IPS-18a (cell line): Measurements from ENCODE around the gene TDRD6.

Experiments used
- H3K27ac ChIP-seq: one replicate; pipeline ENCODE4 v1.5.1; 2013; ENCODE audit warnings: low read length
- H3K27me3 ChIP-seq: one replicate; pipeline ENCODE4 v1.6.1; 2013; ENCODE audit warnings: mild to moderate bottlenecking, low read length; ENCODE audit not compliant: control insufficient read depth, insufficient read depth
- H3K36me3 ChIP-seq: one replicate; pipeline ENCODE4 v1.6.1; 2013; ENCODE audit warnings: low read depth, low read length; ENCODE audit not compliant: control insufficient read depth
- H3K4me1 ChIP-seq: one replicate; pipeline ENCODE4 v1.6.1; 2013; ENCODE audit warnings: low read depth, low read length; ENCODE audit not compliant: control insufficient read depth
- H3K4me3 ChIP-seq: one replicate; pipeline ENCODE4 v1.5.1; 2013; ENCODE audit warnings: low read length
- H3K9ac ChIP-seq: one replicate; pipeline ENCODE4 v1.6.1; 2013; ENCODE audit warnings: mild to moderate bottlenecking, low read length, moderate library complexity
- H3K9me3 ChIP-seq: one replicate; pipeline ENCODE4 v1.6.1; 2013; ENCODE audit warnings: low read depth, low read length; ENCODE audit not compliant: control insufficient read depth

The TDRD6 gene

DNA sequence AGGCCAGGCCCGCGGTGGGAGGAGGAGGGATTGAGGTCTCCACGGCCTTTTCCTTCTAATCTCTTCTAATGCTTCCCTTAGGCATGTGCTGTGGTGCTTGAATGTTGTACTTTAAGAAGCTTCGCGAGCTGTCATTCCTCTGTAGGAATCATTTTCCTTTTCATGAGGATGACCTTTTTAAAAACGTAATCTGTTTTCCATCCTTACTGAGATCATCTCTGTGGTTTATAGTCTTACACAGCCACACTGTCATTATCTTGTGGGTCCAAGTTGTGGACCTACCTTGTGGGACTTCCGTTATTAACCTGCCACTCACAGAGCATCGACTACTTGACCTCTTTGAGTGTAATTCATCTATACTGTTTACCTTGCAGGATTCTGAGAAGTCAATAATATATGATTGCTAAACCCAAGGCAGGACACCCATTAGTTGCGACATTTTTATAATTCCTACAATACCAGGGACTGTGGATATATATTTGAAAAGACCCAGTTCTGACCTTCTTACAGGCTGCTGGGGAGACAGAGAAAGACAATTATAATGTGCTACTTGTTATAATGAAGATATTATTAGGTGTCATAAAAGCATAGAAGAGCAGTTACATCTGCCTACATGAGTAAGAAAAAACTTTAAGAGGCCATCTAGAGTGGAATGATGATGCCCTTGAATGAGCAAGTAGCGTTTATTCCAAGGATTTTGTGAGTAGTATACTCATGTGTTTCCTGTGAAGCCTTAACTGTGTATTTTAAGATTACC is 34.1 kb upstream of the TDRD6 start:
- peak overlapping the region; percentile 95 for H3K4me3 ChIP-seq
- peaks cover 20% of the 10 kb centered on the region for H3K27me3 ChIP-seq
- no peaks in the 10 kb centered on the region for H3K36me3 ChIP-seq
- H3K9ac ChIP-seq = no peak overlapping the region
- H3K9me3 ChIP-seq = no peaks in the 10 kb centered on the region
- H3K4me1 ChIP-seq = peaks cover 9% of the 10 kb centered on the region
- no peak overlapping the region for H3K27ac ChIP-seq

DNA sequence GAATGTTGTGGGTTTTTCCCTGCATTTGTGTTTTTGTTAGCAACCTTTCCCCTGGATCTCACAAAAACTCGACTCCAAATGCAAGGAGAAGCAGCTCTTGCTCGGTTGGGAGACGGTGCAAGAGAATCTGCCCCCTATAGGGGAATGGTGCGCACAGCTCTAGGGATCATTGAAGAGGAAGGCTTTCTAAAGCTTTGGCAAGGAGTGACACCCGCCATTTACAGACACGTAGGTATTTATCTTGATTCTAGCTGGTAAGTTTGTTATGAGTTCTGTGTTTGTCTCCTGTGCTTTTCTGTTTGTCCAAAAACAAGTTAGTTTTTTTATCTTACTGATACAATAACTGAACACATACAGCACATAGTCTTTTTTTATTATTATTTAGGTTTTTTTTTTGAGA is 31.9 kb upstream of the TDRD6 start:
- Histone ChIP-seq H3K4me3 (no peak overlapping the region), H3K4me1 (peaks cover 9% of the 10 kb centered on the region), H3K27me3 (peaks cover 20% of the 10 kb centered on the region), H3K36me3 (no peaks in the 10 kb centered on the region), H3K27ac (no peak overlapping the region), H3K9me3 (no peaks in the 10 kb centered on the region), H3K9ac (no peak overlapping the region)

DNA sequence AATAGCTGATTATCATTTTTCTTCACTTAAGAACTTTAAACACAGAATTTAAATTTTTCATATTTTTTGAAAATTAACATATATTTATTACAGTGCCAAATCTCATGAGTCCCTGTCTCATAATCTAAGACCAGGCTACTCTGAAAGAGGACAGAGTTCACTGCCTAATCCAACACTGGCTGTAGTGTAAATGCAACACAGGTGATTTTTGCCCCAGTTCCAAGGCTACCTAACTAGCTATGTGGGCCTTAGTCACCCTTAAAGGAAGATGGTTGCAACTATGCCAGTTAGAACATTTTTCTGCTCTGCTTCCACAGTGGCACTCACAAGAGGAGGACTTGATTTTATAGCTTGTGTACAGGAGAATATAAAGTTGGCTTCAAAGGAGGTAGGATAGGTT is 30.0 kb upstream of the TDRD6 start:
- Histone ChIP-seq H3K4me1 (peaks cover 6% of the 10 kb centered on the region), H3K27ac (no peak overlapping the region), H3K27me3 (peaks cover 20% of the 10 kb centered on the region), H3K9ac (no peak overlapping the region), H3K36me3 (no peaks in the 10 kb centered on the region), H3K4me3 (no peak overlapping the region), H3K9me3 (no peaks in the 10 kb centered on the region)

DNA sequence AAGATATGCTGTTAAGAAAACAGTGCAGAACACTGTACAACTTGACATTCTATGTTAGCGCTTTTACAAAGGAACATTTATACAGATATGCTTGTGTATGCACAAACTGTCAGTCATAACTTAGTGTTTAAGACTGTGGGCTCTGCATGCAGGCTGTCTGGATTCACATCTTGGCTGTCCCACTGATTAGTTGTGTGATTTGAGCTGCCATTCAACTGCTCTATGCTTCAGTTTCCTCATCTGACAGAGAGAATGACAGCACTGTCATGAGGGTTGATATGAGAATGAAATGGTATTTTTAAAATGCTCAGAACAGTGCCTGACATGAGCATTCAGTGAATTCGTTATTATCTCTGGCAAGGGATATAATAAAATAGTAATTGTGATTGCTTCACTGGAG is 26.2 kb upstream of the TDRD6 start:
- no peaks in the 10 kb centered on the region for H3K36me3 ChIP-seq
- H3K9ac ChIP-seq = no peak overlapping the region
- H3K4me1 ChIP-seq = no peaks in the 10 kb centered on the region
- H3K27ac ChIP-seq = no peak overlapping the region
- H3K9me3 ChIP-seq = no peaks in the 10 kb centered on the region
- no peaks in the 10 kb centered on the region for H3K27me3 ChIP-seq
- no peak overlapping the region for H3K4me3 ChIP-seq

DNA sequence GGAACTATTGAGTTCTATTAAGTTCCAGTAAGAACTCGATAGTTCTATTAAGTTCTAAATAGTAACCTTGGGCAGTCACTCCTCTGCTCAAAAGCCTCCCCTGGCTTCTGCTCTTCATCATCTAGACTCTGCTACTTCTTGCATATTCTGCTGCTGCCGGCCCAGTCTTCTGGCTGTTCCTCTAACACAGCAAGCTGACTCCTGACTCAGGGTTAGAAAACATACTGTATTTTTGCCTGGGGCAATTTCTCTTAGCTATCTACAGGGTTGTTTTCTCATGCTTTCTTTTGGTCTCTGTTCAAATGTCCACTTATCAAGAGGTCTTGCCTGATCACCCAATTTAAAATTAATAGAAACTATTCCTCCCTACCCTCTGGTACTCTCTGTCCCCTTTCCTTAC is 20.3 kb upstream of the TDRD6 start:
- Histone ChIP-seq H3K9me3 (no peaks in the 10 kb centered on the region), H3K4me1 (no peaks in the 10 kb centered on the region), H3K9ac (no peak overlapping the region), H3K36me3 (no peaks in the 10 kb centered on the region), H3K4me3 (no peak overlapping the region), H3K27me3 (no peaks in the 10 kb centered on the region), H3K27ac (no peak overlapping the region)

DNA sequence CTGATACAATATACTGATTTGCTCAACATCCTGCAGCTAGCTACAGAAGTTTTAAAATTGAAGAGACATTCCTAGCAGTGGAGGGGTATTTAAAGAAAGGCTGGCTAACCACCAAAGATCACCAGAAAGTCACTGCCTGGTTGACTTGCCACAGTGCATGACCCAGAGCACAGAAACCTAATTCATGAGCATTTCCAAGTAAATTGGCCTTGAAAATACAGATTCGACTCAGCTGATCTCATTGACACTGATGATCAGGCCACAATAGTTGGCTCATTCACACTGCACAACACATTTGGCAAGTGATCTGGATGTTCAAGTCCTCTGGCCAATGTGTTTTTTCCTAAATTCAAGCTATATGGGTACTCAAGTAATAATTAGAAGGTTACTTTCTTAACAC is 13.3 kb upstream of the TDRD6 start:
- no peaks in the 10 kb centered on the region for H3K27me3 ChIP-seq
- no peak overlapping the region for H3K4me3 ChIP-seq
- no peak overlapping the region for H3K9ac ChIP-seq
- H3K9me3 ChIP-seq = no peaks in the 10 kb centered on the region
- no peaks in the 10 kb centered on the region for H3K36me3 ChIP-seq
- H3K27ac ChIP-seq = no peak overlapping the region
- H3K4me1 ChIP-seq = no peaks in the 10 kb centered on the region

DNA sequence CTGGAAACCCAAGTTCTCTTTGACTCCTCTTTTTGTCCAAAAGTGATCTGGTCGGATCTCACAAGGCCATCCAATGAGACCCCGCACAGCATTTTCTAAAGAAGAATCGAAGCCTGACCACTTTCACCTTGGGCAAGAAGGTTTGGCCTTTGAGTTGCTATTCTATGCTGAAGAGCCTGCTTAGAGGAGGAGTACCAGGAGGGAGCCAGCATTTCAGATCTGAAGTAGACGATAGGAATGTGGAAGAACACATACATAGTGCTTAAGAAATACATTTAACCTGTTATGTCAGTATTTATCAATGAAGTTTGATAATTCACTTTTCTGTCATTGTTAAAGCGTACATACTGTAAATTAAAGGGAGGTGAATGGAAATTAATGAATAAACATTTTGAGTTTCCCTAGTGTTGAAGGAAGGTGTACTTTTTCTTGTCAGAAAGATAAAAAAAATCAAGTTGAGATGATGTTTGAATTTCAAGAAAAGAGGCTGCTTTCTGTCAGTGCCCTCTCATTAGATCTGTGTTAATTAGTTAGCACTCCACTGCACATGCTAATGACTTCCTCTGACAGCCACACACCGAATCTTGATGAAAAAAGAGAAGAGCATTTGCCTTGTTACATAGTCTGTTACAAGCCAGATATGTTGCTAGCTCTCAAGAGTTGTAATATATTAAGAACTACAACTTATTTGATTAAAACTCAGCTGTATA is 10.9 kb upstream of the TDRD6 start:
- H3K36me3 ChIP-seq = no peaks in the 10 kb centered on the region
- H3K9me3 ChIP-seq = no peaks in the 10 kb centered on the region
- no peak overlapping the region for H3K9ac ChIP-seq
- H3K27me3 ChIP-seq = no peaks in the 10 kb centered on the region
- H3K4me1 ChIP-seq = no peaks in the 10 kb centered on the region
- H3K27ac ChIP-seq = no peak overlapping the region
- no peak overlapping the region for H3K4me3 ChIP-seq

DNA sequence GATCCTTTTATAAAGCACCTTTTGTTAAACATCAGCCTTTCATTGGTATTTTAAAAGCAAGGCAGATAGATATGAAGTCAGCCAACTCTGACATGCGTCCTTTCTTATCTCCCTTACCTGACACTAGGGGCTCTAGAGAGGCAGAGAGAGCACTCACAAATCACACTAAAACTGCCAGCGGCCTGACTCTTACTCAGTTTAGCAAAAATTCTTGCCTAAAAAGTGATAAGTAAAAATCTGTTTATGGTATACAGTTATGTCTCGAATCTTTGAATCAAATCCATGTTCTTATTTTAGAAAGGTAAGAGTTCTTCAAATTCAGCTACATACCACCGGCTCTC is 10.4 kb upstream of the TDRD6 start:
- H3K4me1 ChIP-seq = no peaks in the 10 kb centered on the region
- no peaks in the 10 kb centered on the region for H3K27me3 ChIP-seq
- no peak overlapping the region for H3K4me3 ChIP-seq
- H3K36me3 ChIP-seq = no peaks in the 10 kb centered on the region
- H3K9ac ChIP-seq = no peak overlapping the region
- H3K9me3 ChIP-seq = no peaks in the 10 kb centered on the region
- no peak overlapping the region for H3K27ac ChIP-seq

DNA sequence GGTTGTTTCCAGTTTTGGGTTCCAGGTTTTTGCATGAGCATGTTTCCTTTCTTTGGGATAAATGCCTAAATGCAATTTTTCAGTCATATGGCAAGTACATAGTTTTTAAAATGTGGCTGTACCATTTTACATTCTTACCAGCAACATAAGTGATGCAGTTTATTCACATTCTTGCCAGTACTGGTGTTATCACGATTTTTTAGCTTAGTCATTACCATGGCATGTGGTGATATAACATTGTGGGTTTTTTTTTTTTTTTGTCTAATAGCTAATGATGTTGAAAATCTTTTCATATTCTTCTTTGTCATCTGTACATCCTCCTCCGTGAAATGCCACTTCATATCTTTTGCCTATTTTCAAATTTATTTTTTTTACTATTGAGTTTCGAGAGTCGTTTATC is 2.9 kb upstream of the TDRD6 start:
- Histone ChIP-seq H3K9me3 (no peaks in the 10 kb centered on the region), H3K27ac (no peak overlapping the region), H3K27me3 (no peaks in the 10 kb centered on the region), H3K4me3 (no peak overlapping the region), H3K36me3 (no peaks in the 10 kb centered on the region), H3K9ac (no peak overlapping the region), H3K4me1 (no peaks in the 10 kb centered on the region)

DNA sequence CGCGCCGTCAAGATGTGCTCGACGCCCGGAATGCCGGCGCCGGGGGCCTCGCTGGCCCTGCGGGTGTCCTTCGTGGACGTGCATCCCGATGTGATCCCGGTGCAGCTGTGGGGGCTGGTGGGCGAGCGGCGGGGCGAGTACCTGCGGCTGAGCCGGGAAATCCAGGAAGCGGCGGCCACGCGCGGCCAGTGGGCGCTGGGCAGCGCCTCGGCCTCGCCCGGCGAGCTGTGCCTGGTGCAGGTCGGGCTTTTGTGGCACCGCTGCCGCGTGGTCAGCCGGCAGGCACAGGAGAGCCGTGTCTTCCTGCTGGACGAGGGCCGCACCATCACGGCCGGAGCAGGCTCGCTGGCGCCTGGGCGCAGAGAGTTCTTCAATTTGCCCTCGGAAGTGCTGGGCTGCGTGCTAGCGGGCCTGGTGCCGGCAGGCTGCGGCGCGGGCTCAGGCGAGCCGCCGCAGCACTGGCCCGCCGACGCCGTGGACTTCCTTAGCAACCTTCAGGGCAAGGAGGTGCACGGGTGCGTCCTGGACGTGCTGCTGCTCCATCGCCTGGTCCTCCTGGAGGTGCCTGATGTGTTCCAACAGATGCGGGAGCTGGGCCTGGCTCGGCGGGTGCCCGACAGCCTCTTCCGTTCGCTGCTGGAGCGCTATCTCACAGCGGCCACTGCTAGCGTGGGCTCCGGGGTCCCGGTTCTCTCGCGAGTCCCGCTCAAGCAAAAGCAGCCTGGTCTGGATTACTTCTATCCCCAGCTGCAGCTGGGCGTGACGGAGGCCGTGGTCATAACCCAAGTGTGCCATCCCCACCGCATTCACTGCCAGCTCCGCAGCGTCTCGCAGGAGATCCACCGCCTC is 656 bp downstream of the TDRD6 start:
- H3K27me3 ChIP-seq = no peaks in the 10 kb centered on the region
- H3K36me3 ChIP-seq = no peaks in the 10 kb centered on the region
- no peaks in the 10 kb centered on the region for H3K4me1 ChIP-seq
- no peak overlapping the region for H3K27ac ChIP-seq
- no peak overlapping the region for H3K4me3 ChIP-seq
- H3K9me3 ChIP-seq = no peaks in the 10 kb centered on the region
- H3K9ac ChIP-seq = no peak overlapping the region

DNA sequence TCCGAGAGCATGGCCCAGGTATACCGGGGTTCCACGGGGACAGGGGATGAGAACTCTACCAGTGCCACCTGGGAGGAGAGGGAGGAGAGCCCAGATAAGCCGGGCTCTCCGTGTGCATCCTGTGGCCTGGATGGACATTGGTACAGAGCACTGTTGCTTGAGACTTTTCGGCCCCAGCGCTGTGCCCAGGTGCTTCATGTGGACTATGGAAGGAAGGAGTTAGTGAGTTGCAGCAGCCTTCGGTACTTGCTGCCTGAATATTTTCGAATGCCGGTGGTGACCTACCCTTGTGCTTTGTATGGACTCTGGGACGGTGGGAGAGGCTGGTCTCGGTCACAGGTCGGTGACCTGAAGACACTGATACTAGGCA is 1.3 kb downstream of the TDRD6 start:
- no peak overlapping the region for H3K4me3 ChIP-seq
- H3K9ac ChIP-seq = no peak overlapping the region
- no peaks in the 10 kb centered on the region for H3K36me3 ChIP-seq
- no peaks in the 10 kb centered on the region for H3K27me3 ChIP-seq
- no peaks in the 10 kb centered on the region for H3K4me1 ChIP-seq
- no peaks in the 10 kb centered on the region for H3K9me3 ChIP-seq
- H3K27ac ChIP-seq = no peak overlapping the region
